Glomerular endothelial cell (primary cell): ENCODE data around the gene TCF25. TPM values are rescaled to one million over a fixed set of nuclear protein-coding genes. Genes with fewer than 3 reads are reported as not detected.
"Not testable (repeated sequence)": the region's sequence is repeated elsewhere in the genome, so short reads cannot be mapped to it uniquely, and the experiment has no call there.

Experiments
- DNase-seq: peaks from one replicate; pipeline ENCODE4 v3.0.0-alpha.2; 2011; ENCODE audit warnings: low read depth, low spot score; ENCODE audit errors: extremely low read depth
- total RNA-seq: library from RNA; depleted of rRNA; stranded (reverse); fragments of >200 nt; gene quantifications from 2 replicates; pipeline ENCODE4 v1.2.3, GENCODE V29; 2015

Gene TCF25, protein sequence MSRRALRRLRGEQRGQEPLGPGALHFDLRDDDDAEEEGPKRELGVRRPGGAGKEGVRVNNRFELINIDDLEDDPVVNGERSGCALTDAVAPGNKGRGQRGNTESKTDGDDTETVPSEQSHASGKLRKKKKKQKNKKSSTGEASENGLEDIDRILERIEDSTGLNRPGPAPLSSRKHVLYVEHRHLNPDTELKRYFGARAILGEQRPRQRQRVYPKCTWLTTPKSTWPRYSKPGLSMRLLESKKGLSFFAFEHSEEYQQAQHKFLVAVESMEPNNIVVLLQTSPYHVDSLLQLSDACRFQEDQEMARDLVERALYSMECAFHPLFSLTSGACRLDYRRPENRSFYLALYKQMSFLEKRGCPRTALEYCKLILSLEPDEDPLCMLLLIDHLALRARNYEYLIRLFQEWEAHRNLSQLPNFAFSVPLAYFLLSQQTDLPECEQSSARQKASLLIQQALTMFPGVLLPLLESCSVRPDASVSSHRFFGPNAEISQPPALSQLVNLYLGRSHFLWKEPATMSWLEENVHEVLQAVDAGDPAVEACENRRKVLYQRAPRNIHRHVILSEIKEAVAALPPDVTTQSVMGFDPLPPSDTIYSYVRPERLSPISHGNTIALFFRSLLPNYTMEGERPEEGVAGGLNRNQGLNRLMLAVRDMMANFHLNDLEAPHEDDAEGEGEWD
- 184 and 223 TPM in 2 replicates for total RNA-seq

GRCh38 chr16:89873109-89873971 lies at the start of gene TCF25:
Gene TCF25, plus strand, starts transcription at chr16:89873592. Its CDS starts 76 bp downstream, at chr16:89873668.
- DNase-seq, result peak; percentile 22

DNA sequence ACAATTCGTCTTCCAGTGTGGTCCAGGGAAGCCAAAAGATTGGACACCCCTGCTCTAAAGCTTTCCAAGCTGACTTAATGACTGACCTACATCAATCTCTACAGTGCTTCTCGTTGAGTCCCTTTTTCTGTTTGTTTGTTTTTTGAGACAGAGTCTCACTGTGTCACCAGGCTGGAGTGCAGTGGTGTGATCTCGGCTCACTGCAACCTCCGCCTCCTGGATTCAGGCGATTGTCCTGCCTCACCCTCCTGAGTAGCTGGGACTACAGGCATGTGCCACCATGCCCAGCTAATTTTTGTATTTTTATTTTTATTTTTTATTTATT lies 49.6 kb upstream of the TCF25 start:
- DNase-seq, result not testable (repeated sequence)

DNA sequence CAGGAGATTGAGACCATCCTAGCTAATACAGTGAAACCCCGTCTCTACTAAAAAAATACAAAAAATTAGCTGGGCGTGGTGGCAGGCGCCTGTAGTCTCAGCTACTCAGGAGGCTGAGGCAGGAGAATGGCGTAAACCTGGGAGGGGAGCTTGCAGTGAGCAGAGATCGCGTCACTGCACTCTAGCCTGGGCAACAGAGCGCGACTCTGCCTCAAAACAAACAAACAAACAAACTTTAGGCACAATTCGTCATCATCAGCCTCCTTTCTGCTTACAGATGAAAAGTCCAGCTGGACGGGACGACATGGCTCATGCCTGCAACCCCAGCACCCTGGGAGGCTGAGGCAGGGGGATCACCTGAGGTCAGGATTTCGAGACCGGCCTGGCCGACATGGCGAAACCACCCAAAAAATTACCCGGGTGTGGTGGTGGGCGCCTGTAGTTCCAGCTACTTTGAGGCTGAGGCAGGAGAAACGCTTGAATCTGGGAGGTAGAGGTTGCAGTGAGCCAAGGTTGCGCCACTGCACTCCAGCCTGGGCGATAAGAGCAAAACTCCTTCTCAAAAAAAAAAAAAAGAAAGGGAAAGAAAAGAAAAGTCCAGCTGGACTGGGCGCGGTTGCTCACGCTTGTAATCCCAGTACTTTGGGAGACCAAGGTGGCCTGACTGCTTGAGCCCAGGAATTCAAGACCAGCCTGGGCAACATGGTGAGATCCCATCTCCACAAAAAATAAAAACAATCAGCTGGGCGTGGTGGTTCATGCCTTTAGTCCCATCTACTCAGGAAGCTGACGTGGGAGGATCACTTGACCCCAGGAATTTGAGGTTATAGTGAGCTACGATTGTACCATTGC lies 46.6 kb upstream of the TCF25 start:
- no peak for DNase-seq

- DNase-seq, result no peak
Observed at GRCh38 chr16:89827383-89828198, 45.8 kb upstream of the TCF25 start.

DNA sequence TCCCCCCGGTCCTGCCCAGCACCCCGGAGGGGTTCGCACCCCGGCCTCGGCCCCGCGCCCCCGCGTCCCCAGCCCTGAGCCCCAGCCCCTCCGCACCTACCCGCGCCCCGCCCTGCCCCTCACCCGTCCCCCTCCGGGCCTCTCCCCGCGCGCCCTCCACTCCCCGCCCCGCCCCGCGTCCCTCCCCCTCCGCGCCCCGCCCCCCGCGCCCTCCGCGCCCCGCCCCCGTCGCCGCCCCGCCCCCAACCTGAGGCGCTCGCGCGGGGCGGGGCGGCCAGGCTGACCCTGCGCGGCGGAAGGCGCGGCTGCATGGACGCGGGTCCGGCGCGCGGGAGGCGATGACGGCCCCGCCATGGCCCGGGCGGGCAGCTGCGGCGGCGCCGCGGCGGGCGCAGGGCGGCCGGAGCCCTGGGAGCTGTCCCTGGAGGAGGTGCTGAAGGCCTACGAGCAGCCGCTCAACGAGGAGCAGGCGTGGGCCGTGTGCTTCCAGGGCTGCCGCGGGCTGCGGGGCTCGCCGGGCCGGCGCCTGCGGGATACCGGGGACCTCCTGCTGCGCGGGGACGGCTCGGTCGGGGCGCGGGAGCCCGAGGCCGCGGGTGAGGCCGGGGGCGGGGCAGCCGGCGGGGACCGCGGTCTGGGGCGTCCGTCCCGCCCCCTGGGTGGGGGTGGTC lies 45.1 kb upstream of the TCF25 start, which contains the start of gene SPIRE2:
SPIRE2 (plus strand) TSS at position 277 of the 671 bp plus-strand sequence; CDS start at position 353, 76 bp downstream.
- DNase-seq, result no peak

GRCh38 chr16:89828870-89829629 lies 44.3 kb upstream of the TCF25 start:
- no peak for DNase-seq

DNA sequence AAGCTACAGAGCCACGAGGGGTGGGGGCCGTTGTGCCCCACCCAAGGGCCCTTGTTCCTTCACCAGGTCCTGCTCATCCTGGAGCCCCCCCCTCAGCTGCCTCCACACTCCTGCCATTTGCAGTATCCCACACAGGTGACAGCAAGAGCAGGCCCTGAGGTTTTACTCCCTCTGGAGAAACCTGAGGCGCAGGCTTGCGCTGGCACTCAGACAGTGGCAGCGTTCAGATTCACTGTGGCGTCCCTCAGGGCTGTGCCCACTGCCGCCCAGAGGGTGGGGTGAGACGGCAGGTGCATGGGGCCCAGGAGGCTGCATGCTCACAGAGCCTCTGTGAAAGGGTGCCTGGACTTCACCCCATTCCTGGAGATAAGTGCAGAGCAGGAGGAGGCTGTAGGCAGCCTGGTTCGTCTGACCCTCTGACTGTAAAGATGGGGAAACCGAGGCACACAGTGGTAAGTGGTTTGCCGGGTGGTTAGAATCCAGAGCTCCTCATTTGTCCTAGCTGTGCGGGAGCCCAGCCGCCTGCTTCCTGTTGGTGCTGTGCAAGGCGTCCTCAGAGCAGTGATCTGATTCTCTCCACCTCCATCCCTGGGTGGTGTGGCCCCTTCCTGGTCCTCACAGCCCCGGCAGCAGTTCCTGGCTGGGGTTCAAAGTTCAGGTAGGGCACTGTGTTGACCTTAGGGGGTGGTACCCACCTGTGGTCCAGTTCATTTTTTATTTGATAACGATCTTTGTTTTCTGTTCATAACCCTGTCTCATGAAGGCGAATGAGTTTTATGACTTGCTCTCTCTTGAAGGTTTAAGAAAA lies 43.6 kb upstream of the TCF25 start:
- no peak for DNase-seq

DNA sequence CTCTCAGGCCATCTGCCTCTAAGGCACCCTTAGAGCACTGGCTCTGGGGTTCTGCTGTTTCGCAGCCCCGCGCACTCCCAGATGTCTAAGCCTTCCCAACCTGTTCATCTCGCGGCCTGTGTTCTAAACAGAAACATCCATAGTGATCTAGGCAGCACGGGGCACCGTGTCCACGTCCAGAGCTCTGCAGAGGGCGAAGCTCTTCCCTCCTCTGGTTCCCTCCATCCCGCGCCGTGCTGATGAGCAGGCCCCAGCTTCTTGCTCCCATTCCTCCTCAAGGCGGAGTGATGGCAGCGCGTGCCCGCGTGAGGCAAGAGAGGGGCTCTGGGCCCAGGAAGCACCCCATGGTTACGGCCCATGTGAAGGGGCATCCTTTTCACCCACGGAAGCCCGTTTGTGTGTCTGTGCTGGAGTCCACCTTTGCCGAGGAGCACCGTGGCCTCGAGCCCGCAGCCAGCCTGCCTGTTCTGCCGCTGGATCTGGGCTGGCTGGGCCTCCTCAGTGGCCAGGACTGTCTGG lies 41.5 kb upstream of the TCF25 start:
- DNase-seq, result no peak

- DNase-seq, result not testable (repeated sequence)
Observed at GRCh38 chr16:89833664-89834363, 39.6 kb upstream of the TCF25 start.

GRCh38 chr16:89834813-89835363 lies 38.5 kb upstream of the TCF25 start:
- DNase-seq, result not testable (repeated sequence)

DNA sequence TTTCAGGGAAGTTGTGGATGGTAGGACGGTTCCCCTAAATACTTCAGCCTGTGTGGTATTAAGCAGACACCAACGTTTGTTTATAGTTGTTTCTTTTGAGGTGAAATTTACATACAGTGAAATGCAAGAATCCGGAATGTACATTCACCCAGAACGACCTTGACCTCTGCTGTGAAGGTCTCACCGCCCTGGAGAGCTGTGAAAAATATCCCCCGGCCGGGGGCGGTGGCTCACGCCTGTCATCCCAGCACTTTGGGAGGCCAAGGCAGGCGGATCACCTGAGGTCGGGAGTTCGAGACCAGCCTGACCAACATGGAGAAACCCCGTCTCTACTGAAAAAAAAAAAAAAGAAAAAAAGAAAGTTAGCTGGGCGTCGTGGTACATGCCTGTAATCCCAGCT lies 36.9 kb upstream of the TCF25 start:
- DNase-seq, result not testable (repeated sequence)

GRCh38 chr16:89837014-89837546 lies 36.3 kb upstream of the TCF25 start:
- DNase-seq, result no peak

GRCh38 chr16:89841275-89841674 lies 32.1 kb upstream of the TCF25 start:
- DNase-seq, result no peak

- no peak for DNase-seq
Observed at GRCh38 chr16:89842471-89843408, 30.7 kb upstream of the TCF25 start.
